DOHH2 (cell line): ENCODE data around the gene DCDC2.

ENCODE experiments used
- EZH2phosphoT487 ChIP-seq: fragments of 200-600 bp; sonication (generic); IDR thresholded peaks from 2 replicates; pipeline ENCODE4 v1.6.1; 2017; ENCODE audit warnings: borderline replicate concordance, mild to moderate bottlenecking, antibody characterized with exemption, low read length, moderate library complexity, mixed read lengths
- TF ChIP-seq, protein P1 (sequence below): fragments of 200-600 bp; sonication (generic); IDR thresholded peaks from one replicate; pipeline ENCODE4 v1.5.1; 2014; ENCODE audit warnings: antibody characterized with exemption, mild to moderate bottlenecking, low read depth, low read length; ENCODE audit not compliant: poor library complexity, severe bottlenecking

DNA sequence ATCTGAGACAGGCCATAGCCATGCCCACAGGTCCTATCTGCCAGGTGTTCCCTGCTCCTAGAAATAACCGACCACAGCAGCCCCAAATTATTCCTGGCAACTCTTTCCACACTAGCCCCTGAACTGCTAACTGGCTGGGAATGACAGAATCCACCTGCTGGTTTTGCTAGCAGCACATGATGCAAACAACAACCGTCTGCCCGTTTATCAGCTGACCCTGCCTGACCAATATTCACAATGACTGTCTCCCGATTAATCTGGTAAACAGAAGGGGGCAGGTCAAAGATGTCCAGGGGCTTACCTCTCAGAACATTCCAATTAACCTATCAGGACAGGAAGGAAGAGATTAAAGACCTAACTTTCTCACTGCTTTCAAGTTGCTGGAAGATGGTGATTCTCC, 130.3 kb downstream of the DCDC2 start:
- TF ChIP-seq, protein P1, sequence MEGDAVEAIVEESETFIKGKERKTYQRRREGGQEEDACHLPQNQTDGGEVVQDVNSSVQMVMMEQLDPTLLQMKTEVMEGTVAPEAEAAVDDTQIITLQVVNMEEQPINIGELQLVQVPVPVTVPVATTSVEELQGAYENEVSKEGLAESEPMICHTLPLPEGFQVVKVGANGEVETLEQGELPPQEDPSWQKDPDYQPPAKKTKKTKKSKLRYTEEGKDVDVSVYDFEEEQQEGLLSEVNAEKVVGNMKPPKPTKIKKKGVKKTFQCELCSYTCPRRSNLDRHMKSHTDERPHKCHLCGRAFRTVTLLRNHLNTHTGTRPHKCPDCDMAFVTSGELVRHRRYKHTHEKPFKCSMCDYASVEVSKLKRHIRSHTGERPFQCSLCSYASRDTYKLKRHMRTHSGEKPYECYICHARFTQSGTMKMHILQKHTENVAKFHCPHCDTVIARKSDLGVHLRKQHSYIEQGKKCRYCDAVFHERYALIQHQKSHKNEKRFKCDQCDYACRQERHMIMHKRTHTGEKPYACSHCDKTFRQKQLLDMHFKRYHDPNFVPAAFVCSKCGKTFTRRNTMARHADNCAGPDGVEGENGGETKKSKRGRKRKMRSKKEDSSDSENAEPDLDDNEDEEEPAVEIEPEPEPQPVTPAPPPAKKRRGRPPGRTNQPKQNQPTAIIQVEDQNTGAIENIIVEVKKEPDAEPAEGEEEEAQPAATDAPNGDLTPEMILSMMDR = no peak
- no peak for TF ChIP-seq EZH2phosphoT487
